Measurements from ENCODE around the gene VIT.

DNA sequence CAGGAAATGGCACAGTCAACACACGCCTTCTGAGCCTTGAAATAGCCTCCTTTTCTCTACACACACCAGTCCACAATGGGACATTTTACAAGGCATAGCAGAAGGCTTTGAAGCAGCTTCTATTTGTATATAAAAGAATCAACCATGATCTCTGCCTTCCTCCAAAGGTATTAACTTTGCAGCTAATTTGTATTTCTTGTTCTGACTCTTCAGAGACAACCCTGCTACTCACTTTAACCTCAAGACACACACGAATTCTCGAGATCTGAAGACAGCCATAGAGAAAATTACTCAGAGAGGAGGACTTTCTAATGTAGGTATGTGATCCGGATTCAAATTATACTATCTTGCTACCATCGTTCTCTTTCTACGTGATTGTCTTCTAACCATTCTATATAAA, 104.6 kb downstream of the VIT start:
- TF ChIP-seq, protein P1, sequence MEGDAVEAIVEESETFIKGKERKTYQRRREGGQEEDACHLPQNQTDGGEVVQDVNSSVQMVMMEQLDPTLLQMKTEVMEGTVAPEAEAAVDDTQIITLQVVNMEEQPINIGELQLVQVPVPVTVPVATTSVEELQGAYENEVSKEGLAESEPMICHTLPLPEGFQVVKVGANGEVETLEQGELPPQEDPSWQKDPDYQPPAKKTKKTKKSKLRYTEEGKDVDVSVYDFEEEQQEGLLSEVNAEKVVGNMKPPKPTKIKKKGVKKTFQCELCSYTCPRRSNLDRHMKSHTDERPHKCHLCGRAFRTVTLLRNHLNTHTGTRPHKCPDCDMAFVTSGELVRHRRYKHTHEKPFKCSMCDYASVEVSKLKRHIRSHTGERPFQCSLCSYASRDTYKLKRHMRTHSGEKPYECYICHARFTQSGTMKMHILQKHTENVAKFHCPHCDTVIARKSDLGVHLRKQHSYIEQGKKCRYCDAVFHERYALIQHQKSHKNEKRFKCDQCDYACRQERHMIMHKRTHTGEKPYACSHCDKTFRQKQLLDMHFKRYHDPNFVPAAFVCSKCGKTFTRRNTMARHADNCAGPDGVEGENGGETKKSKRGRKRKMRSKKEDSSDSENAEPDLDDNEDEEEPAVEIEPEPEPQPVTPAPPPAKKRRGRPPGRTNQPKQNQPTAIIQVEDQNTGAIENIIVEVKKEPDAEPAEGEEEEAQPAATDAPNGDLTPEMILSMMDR (IDR thresholded peaks at IDR 0.05 in 8 of 11, conservative IDR thresholded peaks at IDR 0.05 in 3 of 11): no peak
- no peak for TF ChIP-seq POLR2AphosphoS5 (IDR thresholded peaks at IDR 0.05)
- TF ChIP-seq POLR2A (IDR thresholded peaks at IDR 0.05): no peak

Measured in spleen (tissue), 7 donors.